Osteocyte (in vitro differentiated cells): ENCODE measurements around the gene CYP26A1. TPM values are rescaled to one million over a fixed set of nuclear protein-coding genes. Genes with fewer than 3 reads are reported as not detected.

Source experiments
- DNase-seq: peaks from one replicate; pipeline ENCODE4 v3.0.0; 2021; ENCODE audit warnings: mixed read lengths; ENCODE audit not compliant: unreplicated experiment; ENCODE audit errors: extremely low spot score
- H3K27ac Mint-ChIP-seq: one replicate; pipeline ENCODE4 v1.8.0; 2021; ENCODE audit warnings: mild to moderate bottlenecking, mixed read lengths; ENCODE audit not compliant: unreplicated experiment
- H3K27me3 Mint-ChIP-seq: one replicate; pipeline ENCODE4 v1.8.0; 2021; ENCODE audit warnings: mixed read lengths; ENCODE audit not compliant: unreplicated experiment
- H3K36me3 Mint-ChIP-seq: one replicate; pipeline ENCODE4 v1.8.0; 2021; ENCODE audit warnings: mixed read lengths; ENCODE audit not compliant: unreplicated experiment
- H3K4me1 Mint-ChIP-seq: one replicate; pipeline ENCODE4 v1.8.0; 2021; ENCODE audit warnings: mixed read lengths; ENCODE audit not compliant: unreplicated experiment
- H3K4me3 Mint-ChIP-seq: one replicate; pipeline ENCODE4 v1.8.0; 2021; ENCODE audit warnings: mild to moderate bottlenecking, moderate library complexity, mixed read lengths; ENCODE audit not compliant: unreplicated experiment
- H3K9me3 Mint-ChIP-seq: one replicate; pipeline ENCODE4 v1.8.0; 2021; ENCODE audit warnings: mixed read lengths; ENCODE audit not compliant: unreplicated experiment
- total RNA-seq: library from RNA; stranded (reverse); gene quantifications from 2 replicates; pipeline ENCODE4 v1.2.1, GENCODE V29; 2021
- TF ChIP-seq, protein P1 (sequence below): fragments of 200-600 bp; sonication (generic); IDR thresholded peaks from 2 replicates; pipeline ENCODE4 v1.5.0; 2021; ENCODE audit warnings: antibody characterized with exemption, mild to moderate bottlenecking, moderate library complexity

Gene CYP26A1
- total RNA-seq, 1 donor from 2014 or later, result not detected

DNA sequence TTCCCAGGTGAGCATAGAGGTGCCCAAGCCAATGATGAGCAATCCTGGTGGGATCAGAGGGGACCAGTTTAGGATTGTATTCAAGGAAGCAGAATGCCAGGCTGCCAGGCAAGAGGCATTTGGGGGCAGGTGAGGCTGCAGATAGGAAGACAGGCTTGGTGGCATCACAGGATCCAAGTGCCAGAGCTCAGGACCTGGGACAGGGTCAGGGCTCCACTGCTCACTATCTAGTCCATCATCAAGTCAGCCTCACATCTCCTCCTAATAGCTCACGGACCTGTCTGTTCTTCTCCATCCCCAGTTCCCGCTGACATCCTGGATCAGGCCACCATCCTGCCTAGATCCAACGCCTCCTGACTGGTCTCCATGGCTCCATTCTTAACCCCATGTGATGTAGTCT, 47.6 kb downstream of the CYP26A1 start:
- Mint-ChIP-seq H3K4me1 (no peaks in the 10 kb centered on the region), H3K27ac (no peak overlapping the region), H3K4me3 (no peak overlapping the region), H3K27me3 (peaks cover 7% of the 10 kb centered on the region), H3K36me3 (no peaks in the 10 kb centered on the region), H3K9me3 (peaks cover 3% of the 10 kb centered on the region)
- peak; percentile 38 for DNase-seq
- TF ChIP-seq, protein P1, sequence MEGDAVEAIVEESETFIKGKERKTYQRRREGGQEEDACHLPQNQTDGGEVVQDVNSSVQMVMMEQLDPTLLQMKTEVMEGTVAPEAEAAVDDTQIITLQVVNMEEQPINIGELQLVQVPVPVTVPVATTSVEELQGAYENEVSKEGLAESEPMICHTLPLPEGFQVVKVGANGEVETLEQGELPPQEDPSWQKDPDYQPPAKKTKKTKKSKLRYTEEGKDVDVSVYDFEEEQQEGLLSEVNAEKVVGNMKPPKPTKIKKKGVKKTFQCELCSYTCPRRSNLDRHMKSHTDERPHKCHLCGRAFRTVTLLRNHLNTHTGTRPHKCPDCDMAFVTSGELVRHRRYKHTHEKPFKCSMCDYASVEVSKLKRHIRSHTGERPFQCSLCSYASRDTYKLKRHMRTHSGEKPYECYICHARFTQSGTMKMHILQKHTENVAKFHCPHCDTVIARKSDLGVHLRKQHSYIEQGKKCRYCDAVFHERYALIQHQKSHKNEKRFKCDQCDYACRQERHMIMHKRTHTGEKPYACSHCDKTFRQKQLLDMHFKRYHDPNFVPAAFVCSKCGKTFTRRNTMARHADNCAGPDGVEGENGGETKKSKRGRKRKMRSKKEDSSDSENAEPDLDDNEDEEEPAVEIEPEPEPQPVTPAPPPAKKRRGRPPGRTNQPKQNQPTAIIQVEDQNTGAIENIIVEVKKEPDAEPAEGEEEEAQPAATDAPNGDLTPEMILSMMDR, result no peak

DNA sequence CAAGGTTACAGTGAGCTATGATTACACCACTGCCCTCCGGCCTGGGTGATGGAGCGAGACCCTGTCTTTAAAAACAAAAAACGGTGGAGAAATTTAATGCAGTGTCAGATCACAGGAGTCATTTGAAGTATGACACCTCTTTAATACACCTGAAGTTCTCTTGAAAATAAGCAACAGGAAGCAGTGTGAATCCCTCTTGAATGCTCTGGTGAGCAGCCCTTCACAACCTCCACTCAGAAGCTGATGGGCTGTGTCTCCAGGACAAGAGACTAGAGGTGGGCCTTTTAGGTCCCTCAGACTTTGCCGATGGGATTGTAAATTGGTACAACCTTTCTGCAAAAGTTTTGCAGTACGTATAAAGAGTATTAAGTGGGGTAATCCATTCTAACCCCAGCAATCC, 50.1 kb downstream of the CYP26A1 start:
- Mint-ChIP-seq H3K4me1 (no peaks in the 10 kb centered on the region), H3K27ac (no peak overlapping the region), H3K36me3 (no peaks in the 10 kb centered on the region), H3K9me3 (peaks cover 5% of the 10 kb centered on the region), H3K27me3 (peaks cover 7% of the 10 kb centered on the region), H3K4me3 (no peak overlapping the region)
- TF ChIP-seq, protein P1, result no peak
- DNase-seq, result no peak

DNA sequence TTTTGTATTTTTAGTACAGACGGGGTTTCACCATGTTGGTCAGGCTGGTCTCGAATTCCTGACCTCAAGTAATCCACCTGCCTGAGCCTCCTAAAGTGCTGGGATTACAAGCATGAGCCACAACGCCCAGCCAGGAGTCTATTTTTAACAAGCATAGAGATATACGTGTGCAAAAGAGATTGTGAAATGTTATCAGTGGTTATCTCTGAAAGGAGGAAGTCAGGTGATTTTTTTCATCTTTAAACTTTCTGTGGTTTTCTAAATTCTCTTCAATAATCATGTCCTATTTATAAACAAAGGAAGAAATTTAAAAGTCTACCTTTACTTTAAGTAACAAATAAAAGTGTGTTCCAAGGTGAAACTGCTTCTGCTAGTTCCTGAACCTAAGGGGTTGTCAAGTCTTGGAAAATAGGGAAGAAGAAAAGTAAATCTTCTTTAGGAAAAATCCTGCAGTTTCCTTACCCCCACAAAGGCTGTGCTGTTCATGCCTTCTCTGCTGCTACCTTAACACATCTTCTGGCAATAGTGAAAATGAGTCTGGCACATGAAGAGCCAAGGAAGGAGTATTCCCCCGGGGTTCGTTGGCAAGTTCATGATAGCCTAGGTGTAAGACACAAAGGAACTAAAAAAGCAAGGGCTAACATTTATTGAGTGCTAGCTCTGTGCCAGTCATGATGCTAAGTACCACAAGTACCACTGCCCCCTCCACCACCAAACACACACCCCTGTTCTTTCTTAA, 51.1 kb downstream of the CYP26A1 start:
- Mint-ChIP-seq H3K27me3 (peaks cover 7% of the 10 kb centered on the region), H3K9me3 (peaks cover 5% of the 10 kb centered on the region), H3K4me1 (no peaks in the 10 kb centered on the region), H3K27ac (no peak overlapping the region), H3K4me3 (no peak overlapping the region), H3K36me3 (no peaks in the 10 kb centered on the region)
- peak; percentile 11 for DNase-seq
- TF ChIP-seq, protein P1, result no peak

DNA sequence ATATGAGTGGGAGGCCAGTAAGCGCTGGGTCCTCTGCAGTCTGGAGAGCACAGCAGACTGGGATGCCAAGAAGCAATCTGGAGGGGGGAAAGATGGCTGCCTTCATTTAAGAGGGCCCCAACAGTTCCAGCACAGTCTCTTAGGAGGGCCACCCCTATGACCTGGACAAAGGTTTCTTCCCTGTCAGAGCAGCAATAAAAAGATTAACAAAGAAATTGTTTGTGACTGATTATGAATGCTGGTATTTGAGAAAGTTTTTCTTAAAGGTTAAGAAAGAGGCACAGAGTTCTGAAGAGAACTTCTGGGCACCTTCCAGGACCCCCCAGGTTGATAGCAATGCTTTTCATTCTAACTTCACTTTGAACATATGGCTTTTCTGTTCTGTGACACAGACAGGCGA, 52.3 kb downstream of the CYP26A1 start:
- Mint-ChIP-seq H3K27ac (no peak overlapping the region), H3K4me1 (no peaks in the 10 kb centered on the region), H3K36me3 (no peaks in the 10 kb centered on the region)

DNA sequence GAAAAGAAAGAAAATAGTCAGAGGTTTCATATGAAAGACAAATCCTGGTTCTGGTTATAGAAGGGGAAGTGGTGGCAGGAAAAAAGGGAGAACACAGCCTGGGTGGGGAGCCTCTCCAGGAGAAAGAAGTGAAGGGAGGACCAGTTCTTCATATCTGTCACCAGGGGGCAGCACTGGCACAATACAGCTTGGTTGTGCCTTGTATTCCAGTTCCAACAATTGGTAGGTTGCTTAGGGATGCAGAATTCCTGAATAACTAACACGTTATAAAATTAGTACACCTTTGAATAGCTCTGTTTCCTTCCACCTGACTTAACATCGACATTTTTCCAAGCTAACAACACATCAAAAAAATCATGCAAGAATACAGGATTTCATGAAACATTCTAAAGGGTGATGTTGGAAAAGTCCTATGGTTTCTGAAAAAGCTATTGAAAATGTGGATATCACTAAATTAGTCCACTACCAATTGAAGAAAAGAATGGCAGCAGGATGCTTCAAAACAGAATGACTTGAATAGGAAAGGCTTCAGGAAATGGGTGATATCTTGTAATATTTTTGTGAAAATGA, 52.9 kb downstream of the CYP26A1 start:
- Mint-ChIP-seq H3K36me3 (no peaks in the 10 kb centered on the region), H3K4me3 (no peak overlapping the region), H3K4me1 (no peaks in the 10 kb centered on the region), H3K27ac (no peak overlapping the region), H3K27me3 (no peaks in the 10 kb centered on the region), H3K9me3 (peaks cover 5% of the 10 kb centered on the region)
- no peak for DNase-seq
- TF ChIP-seq, protein P1, result peak; percentile 42

More for the DNA sequence above, 52.3 kb downstream of the CYP26A1 start:
- no peak overlapping the region for H3K4me3 Mint-ChIP-seq
- DNase-seq, result no peak
- H3K27me3 Mint-ChIP-seq, result peaks cover 1% of the 10 kb centered on the region
- TF ChIP-seq, protein P1, result no peak
- peaks cover 5% of the 10 kb centered on the region for H3K9me3 Mint-ChIP-seq
